Bone marrow (tissue), 2 donors: ENCODE measurements around the gene OR52I2.

Experiments used
- DNase-seq, 2 donors: peaks; one replicate each; lab custom pipeline; 2025; lab: John Stamatoyannopoulos, UW

Gene OR52I2

DNA sequence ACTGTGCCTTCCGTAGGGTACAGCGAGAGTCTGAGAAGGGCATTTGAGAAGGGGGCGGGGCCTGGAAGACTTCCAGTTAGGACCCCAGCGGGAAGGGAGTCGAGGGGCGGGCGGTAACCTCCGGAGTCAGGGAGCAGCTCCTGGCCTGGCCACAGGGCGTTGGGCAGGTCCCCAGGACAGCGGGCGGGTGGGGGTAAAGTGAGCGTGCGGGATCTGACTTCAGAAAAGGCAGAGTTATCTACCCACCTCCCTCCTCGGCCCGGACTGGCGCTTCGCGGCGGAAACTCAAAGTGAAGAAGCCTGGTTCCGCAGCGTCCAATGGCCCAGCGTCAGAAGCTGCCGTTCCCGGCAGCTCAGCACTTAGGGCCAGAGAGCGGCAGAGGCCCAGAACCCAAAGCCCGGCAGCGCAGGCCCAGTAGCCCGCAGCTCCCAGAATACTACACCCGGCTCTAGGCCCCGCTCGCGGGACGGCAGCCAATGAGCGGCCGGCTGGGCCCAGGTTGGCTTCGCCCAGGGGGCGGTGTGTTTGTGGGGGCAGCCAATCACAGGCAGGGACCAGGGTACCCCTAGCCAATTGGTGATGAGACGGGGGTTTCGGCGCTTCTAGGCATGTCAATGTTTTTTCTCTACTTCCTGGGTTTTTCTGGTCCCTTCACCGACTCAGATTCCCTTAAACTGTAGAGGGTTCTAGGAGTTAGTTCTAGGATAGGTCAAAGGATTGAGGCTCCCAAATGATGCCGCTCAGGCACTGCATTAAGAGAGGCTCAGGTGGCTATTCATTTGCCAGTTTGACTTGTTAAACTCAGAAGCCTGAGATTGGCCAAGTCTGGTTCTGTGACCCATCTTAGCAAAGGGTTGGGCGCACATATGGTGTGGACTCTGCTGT lies 26.5 kb downstream of the OR52I2 start, which contains the start of gene TRIM68:
TSS of gene TRIM68 (minus strand) at position 451 of the 886 bp plus-strand sequence. CDS start 2,727 bp downstream, outside the sequence.
- peak; percentile 86 to 94 for DNase-seq

DNA sequence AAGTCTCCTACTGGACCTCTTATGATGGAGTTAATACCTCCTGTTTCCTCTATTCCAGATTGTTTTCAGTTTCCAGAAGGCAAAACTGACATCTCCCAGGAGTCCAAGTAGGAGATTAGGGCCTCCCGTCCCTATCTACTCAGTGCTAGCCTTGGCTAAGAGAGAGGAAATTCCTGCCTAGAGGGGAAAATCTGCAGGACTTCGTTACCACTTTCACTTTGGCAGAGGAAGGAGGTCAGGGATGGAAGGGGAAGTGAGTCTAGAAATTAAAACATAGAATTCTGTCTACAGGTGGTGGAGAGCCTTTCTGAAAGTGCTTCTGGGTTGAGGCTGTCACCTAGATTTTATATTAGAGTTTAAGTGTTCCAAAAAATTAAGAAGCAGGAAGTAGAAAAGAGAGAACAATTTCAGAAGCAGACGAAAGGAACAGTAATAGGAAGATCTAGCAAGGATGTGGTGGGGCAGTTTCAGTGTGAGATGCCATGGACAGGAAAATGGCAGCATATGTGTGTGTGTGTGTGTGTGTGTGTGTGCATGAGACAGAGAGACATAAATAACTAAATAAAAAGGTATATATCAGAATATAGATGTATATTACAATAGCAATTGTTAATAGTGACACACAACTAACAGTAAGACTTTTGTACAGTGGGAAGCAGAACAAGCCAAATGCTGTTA lies 28.9 kb downstream of the OR52I2 start:
- DNase-seq: peak in 1 of 2 donors; percentile 27

DNA sequence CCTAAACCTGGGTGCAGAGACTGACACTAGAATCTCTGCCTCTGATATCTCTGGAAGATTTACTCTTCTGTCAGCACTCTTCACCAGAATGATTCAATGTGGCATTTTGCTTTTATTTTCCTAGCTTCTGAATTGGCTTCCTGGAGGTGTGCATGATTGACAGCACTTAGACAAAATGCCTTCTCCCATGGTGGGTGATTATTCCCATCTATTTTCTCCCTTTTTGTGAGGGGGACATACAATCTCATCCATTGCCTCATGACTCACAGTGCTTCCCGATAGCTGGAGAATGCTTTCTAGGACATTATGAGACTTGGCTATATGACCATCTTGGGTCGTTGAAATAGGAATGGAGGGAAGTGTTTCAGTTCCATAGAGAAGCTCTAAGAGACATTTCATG lies 30.4 kb downstream of the OR52I2 start:
- DNase-seq: no peak

DNA sequence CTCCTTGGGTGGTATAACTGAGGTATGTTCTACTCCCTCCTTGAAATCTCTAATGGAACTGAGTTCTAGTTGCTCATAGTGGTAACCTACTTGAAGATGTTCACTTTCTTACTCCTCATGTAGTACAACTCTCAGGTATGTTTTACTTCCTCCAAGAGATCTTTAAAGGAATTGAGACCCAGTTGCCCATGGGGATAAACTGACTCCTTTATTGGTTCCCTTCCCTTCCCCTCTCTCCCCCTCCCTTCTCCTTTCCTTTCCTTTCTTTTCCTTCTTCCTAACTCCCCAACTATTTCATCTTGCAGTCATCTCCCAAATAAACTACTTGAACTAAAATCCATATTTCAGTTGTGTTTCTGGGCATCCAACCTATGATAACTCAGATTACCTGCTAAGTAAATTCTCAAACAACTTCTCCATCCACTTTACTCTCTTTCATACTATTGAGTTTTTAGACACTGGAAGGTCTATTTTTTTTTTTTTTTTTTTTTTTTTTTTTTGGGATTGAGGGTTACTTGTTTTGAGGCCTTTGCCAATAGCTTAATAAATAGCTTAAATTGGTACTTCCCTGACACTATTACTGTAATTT lies 34.4 kb downstream of the OR52I2 start:
- no peak for DNase-seq

DNA sequence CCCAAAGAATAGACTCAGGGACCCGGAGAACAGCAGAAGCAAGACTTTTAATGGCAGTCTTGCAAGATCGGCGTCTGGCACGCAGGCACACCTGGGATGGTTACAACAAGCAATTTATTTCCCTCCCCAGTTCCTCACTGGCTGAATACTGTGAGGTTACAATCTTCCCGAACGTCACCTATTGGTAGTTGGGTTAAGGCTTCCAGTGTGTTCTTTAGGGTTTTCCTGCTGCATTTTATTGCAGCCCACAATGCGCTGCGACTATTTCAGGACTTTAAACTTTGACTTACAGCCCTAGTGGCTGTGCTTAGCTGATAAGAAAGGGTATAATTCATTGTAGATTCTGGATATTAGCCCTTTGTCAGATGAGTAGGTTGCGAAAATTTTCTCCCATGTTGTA lies 38.0 kb downstream of the OR52I2 start:
- DNase-seq: no peak

DNA sequence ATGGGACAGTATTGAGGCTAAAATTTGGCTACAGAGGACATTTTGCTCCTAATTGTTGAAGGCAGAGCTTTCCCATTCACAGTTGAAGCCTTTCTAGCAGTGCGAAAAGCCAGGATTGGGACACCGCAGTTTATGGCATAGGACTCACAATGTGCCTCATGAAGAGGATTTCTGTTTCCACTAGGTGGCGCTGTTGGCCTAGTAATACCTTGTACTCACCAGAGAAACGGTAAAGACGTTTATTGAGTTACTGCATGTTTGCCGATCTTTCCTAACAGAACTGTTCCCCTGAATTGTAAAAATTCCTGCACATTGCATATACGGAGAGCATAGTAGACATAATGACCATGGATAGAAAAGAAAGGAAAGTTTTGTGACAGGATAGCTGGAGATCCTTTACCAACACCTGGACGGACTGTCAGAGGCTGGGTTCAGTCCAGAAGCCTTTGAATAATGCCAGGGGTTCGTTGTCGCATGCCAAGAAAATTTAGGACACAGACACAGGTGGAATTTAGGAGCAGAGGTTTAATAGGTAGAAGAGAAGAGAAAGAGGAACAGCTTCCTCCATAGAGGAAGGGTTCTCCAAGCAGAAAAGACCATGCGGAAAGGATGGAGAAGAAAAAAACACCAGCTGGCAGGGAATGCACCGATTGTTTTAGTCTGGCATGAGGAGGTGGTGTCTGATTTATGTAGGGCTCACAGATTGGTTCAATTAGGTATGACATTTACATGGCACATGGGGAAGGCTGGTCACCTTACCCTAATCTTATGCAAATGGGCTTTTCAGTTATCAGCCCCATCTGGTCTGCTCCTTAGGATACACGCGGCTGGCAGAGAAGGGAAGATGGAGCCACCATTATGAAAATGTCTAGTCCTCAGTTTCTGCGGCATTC lies 44.9 kb downstream of the OR52I2 start:
- DNase-seq: peak in 1 of 2 donors; percentile 42

DNA sequence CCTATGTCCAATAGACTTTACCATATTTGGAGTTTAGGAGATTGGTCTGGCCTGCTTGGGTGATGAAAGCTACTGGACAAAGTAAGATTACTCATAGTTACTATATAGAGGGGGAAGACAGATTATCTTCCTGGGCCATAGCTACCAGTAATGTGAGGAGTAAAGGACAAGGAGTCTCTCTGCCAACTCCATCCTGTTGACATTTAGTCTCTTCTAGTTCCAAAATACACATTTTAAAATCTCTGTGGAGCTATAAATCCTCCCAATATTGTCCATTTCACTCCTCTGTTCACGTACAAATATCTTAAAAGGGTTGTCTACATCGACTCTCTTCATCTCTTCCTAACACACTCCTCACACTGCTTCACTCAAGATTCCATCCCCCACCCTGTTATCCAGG lies 54.6 kb downstream of the OR52I2 start:
- no peak for DNase-seq

DNA sequence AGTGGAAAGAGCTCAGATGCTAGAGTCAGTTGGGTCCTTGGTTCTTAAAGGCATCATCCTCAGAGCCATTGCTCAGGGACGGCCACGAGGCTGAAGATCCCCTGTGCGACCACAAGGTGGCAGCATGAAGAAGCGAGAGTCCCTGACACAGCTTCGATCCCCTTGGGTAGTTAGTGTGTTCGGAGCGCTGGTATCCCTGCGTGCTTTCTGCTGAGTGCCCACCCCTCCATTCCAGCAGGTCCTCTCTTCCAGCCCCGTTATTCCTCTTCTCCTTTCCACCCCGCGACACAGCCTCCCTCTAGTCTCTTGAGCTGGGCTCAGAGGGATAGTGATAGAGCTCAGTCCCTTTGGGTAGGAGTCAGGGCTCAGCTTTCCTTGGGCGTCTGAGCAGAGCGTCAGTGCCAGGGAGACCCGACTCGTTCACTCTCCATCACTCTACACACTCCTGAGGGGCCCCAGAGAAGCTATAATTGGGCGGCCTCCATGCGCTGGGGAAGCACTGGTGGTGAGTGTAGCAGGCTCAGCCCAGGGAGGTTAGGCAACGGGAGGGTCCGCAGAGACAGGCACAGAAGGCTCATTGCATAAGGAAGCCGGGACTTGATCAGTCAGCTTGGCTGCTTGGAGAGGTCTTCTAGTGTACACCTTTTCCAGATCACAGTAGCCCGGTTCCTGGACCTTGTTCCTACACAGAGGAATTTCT lies 55.6 kb downstream of the OR52I2 start, which contains the start of gene OR51D1:
TSS of gene OR51D1 (plus strand) at position 516 of the 700 bp plus-strand sequence. CDS start 2,314 bp downstream, outside the sequence.
- DNase-seq: peak; percentile 4 to 21

DNA sequence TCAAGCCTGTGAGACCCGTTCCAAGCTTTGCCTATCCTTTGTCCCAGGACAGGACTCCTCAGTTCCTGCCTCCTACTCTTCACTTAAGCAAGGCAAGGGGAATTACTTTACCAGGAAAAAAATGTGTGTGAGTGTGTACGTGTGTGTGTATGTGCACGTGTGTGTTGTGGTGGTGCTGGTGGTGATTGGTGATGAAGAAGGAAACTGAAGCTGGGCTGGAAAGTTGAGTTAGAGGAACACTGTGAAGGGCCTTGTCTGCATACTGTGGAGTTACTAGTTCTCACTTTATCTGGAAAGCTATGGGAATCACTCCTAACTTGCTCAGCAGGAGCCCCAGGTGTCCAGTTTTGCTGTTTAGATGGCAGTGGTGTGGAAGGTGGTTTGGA lies 56.1 kb downstream of the OR52I2 start:
- DNase-seq: no peak

DNA sequence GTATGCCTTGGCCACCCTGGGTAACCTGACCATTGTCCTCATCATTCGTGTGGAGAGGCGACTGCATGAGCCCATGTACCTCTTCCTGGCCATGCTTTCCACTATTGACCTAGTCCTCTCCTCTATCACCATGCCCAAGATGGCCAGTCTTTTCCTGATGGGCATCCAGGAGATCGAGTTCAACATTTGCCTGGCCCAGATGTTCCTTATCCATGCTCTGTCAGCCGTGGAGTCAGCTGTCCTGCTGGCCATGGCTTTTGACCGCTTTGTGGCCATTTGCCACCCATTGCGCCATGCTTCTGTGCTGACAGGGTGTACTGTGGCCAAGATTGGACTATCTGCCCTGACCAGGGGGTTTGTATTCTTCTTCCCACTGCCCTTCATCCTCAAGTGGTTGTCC lies 58.4 kb downstream of the OR52I2 start:
- no peak for DNase-seq

DNA sequence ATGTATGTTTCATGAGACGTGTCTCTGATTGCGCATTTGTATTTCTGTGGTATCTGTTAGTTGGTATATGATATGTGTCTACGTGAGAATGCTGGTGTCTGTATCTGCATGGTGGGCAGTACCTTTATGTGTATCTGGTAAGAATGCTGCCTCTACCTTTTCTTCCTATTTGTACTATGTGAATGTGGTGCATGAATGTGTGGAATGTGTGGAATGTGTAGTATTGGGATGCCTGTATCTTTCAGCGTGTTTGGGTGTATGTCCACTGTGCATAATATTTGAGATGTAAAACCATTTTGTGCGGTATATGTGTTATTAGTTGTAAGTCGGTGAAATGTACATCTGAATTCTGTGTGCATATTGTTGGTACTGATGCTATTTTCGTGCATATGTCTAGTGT lies 60.0 kb downstream of the OR52I2 start:
- no peak for DNase-seq

DNA sequence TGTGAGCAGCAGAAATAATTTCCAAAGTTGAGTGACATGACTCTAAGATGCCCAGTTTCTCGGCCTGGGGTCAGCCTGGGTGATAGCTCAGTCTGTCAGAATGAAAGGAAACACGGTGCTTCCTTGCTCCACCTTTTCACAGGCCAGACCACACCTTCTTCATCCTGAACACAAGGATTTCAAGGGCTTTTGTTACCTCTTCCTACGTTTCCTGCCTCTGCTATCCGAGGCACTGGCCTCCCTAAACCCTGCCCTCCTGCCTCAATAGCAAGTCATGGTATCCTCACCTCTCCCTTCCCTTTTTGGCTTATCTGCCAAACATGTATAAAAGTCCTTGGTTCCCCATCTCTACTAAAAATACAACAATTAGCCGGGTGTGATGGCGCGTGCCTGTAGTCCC lies 60.5 kb downstream of the OR52I2 start:
- DNase-seq: no peak
